GM10847 (cell line): Measurements from ENCODE around the gene SCNM1.

Experiments used
- POLR2A ChIP-seq: IDR thresholded peaks from 2 replicates; pipeline ENCODE4 v1.6.1; 2011; ENCODE audit not compliant: insufficient read length; ENCODE audit errors: extremely low read depth

SCNM1 gene

DNA sequence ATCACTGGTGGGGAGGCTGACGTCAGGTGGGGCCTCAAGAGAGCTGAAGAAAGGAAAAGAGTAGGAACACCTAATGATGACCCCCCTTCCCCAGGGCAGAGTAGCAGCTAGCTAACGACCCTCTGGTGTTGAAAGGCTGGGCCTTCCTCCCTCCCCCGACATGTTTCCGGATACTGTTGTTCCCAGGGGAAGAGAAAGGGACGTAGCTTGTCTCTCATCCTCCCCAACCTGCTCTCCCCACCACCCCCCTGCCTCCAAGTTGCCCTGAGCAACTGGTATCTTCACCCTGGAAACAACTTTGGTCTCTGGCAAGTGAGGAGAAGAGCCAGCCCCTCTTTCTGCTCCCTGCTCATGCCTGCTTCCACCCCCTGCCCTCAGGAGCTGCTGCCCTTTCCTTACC is 22.0 kb upstream of the SCNM1 start:
- no peak for TF ChIP-seq POLR2A

- no peak for TF ChIP-seq POLR2A
Measured at GRCh38 chr1:151144474-151145303, 21.3 kb upstream of the SCNM1 start.

DNA sequence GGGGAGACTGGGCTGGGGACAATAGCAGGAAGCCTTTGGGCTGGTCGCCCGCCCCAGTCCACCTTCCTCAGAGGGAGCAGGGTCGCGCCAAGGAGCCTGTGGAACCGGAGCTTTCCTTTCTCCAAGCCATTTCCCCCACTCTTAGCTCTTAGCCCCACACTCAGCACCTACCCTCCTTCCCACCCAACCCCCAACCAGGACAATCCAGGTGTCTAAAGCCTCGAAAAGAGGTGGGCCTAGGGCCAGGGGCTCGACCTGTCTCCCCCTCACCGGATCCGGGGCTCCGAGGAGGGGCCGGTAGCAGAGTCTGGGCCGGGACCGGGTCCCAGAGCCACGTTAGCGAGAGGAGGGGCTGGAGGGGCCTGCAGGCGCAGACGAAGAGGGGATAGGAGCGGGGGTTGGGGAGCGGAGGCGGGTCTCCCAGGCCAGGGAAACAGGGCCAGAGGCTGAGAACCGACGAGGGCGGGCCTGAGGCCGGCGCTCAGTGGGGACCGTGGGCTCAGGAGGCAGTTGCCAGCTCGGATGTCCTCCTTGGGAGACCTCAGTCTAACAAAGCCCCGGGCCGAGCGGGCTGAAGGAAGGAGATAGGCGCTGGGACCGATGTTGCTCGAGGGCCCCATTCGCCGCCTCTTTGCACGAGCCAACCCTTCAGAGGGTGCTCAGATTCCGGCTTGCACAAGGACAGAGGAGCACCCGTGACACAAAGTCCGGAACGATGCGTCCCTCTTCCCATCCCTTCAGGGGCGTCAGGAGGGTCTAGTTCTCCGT is 20.5 kb upstream of the SCNM1 start:
- TF ChIP-seq POLR2A: no peak

- TF ChIP-seq POLR2A: no peak
Measured at GRCh38 chr1:151146072-151146411, 19.9 kb upstream of the SCNM1 start.

GRCh38 chr1:151146412-151147131 is 19.4 kb upstream of the SCNM1 start, which contains the start of gene SEMA6C:
Gene SEMA6C (minus strand): TSS chr1:151146631. CDS start chr1:151142621, 4,010 bp downstream.
- TF ChIP-seq POLR2A: peak; percentile 19

DNA sequence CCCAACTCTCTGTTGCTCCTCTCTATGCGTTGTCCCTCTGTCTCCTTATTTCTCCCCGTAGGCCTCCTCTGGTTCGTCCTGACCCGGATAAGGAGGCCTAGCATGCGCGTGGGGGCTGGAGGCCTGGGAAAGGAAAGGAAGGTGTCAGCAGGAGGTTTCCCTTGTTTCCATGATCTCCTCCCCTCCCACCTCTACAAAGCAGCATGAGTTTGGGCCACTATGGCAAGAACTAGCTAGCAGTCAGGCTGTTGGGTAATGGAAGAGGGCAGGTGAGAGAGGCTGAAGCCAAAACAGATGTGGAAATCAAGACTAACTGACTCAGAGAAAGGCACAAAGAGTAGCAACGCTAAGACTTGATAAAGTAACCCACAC is 18.8 kb upstream of the SCNM1 start:
- TF ChIP-seq POLR2A: no peak

DNA sequence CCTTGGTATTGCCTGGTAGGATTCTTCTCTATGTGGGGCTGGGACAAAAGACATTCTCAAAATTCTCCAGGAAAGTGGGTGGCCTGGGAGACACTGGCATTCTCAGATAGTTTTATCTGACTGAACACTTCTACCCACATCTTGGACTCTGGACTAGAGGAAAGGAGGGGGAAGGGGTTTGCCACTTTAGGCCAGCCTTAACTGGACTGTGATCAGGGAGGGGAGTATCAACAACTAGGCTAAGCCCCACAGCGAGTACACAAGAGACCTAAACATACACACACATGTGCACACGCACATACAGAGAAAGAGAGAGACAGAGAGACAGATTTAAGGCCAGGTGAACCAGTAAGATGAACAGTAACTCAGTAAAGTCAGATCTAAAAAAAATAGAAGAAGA is 18.3 kb upstream of the SCNM1 start:
- no peak for TF ChIP-seq POLR2A

- no peak for TF ChIP-seq POLR2A
Measured at GRCh38 chr1:151156515-151156819, 9.5 kb upstream of the SCNM1 start, which contains the start of gene TNFAIP8L2. Gene TNFAIP8L2 (plus strand): TSS chr1:151156649. CDS start chr1:151158698, 2,049 bp downstream.

DNA sequence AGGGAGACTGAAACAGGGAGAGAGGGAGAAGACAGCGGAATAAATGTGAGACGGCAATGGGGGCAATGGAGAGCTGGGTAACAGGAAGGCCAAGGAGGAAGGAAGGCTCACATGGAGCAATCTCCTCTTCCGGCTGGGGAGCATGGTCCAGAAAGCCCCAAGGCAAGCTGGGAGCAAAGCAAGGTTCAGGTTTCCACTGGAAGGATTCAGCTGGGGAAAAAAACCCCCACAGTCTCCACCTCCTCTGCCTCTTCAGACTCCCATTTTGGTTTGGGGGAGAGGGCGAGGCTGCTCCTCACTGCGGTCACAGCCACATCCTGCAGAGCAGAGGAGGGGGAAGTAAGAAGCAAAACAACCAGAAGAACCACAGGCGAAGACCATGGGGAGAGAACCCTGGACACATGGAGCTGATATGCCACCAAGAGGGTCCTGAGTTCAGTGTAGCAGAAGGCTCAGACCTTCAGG is 8.8 kb upstream of the SCNM1 start:
- TF ChIP-seq POLR2A: no peak

- no peak for TF ChIP-seq POLR2A
Measured at GRCh38 chr1:151158326-151158725, 7.6 kb upstream of the SCNM1 start.

- TF ChIP-seq POLR2A: no peak
Measured at GRCh38 chr1:151158751-151159251, 7.1 kb upstream of the SCNM1 start.

- no peak for TF ChIP-seq POLR2A
Measured at GRCh38 chr1:151159373-151159772, 6.6 kb upstream of the SCNM1 start.

GRCh38 chr1:151164732-151165280 is 1.1 kb upstream of the SCNM1 start:
- no peak for TF ChIP-seq POLR2A

GRCh38 chr1:151165281-151165737 is 635 bp upstream of the SCNM1 start:
- TF ChIP-seq POLR2A: no peak

GRCh38 chr1:151166505-151166956 is 587 bp downstream of the SCNM1 start:
- TF ChIP-seq POLR2A: no peak
